ENCODE measurements around the gene SLC38A6.

The SLC38A6 gene

GRCh38 chr14:60945984-60946383 lies 35.1 kb upstream of the SLC38A6 start:
- TF ChIP-seq EGR1 (IDR thresholded peaks at IDR 0.05) (no peak), NFIC (IDR thresholded peaks at IDR 0.05) (no peak), EP300 (IDR thresholded peaks at IDR 0.05; ENCODE audit: borderline replicate concordance) (no peak), CREB1 (IDR thresholded peaks at IDR 0.05; ENCODE audit: low read depth) (no peak), CEBPB (IDR thresholded peaks at IDR 0.05) (no peak), YY1 (IDR thresholded peaks at IDR 0.05; ENCODE audit: low read depth) (no peak), FOXM1 (IDR thresholded peaks at IDR 0.05; ENCODE audit: borderline replicate concordance, low read depth) (no peak), TCF12 (IDR thresholded peaks at IDR 0.05; ENCODE audit: low read depth) (no peak), USF1 (IDR thresholded peaks at IDR 0.05) (no peak), REST (IDR thresholded peaks at IDR 0.05; ENCODE audit: low read depth) (no peak), RAD21 (IDR thresholded peaks at IDR 0.05; ENCODE audit: low read depth) (no peak)

GRCh38 chr14:60946773-60947172 lies 34.3 kb upstream of the SLC38A6 start:
- TF ChIP-seq REST (IDR thresholded peaks at IDR 0.05; ENCODE audit: low read depth) (no peak), TAF1 (IDR thresholded peaks at IDR 0.05; ENCODE audit: low read depth) (no peak), EP300 (IDR thresholded peaks at IDR 0.05; ENCODE audit: borderline replicate concordance) (no peak), TCF12 (IDR thresholded peaks at IDR 0.05; ENCODE audit: low read depth) (no peak), ZBTB7A (IDR thresholded peaks at IDR 0.05; ENCODE audit: low read depth) (no peak), TEAD4 (IDR thresholded peaks at IDR 0.05) (no peak), CREB1 (IDR thresholded peaks at IDR 0.05; ENCODE audit: low read depth) (no peak), USF1 (IDR thresholded peaks at IDR 0.05) (no peak), CEBPB (IDR thresholded peaks at IDR 0.05) (no peak), EGR1 (IDR thresholded peaks at IDR 0.05) (no peak), NFIC (IDR thresholded peaks at IDR 0.05) (no peak), RAD21 (IDR thresholded peaks at IDR 0.05; ENCODE audit: low read depth) (no peak), MAX (IDR thresholded peaks at IDR 0.05) (no peak), FOXM1 (IDR thresholded peaks at IDR 0.05; ENCODE audit: borderline replicate concordance, low read depth) (no peak), YY1 (IDR thresholded peaks at IDR 0.05; ENCODE audit: low read depth) (no peak)

GRCh38 chr14:60951776-60952435 lies 29.1 kb upstream of the SLC38A6 start:
- TF ChIP-seq REST (IDR thresholded peaks at IDR 0.05; ENCODE audit: low read depth) (no peak), CEBPB (IDR thresholded peaks at IDR 0.05) (no peak), USF1 (IDR thresholded peaks at IDR 0.05) (no peak), TAF1 (IDR thresholded peaks at IDR 0.05; ENCODE audit: low read depth) (no peak), EGR1 (IDR thresholded peaks at IDR 0.05) (no peak), YY1 (IDR thresholded peaks at IDR 0.05; ENCODE audit: low read depth) (no peak), TCF12 (IDR thresholded peaks at IDR 0.05; ENCODE audit: low read depth) (no peak), CREB1 (IDR thresholded peaks at IDR 0.05; ENCODE audit: low read depth) (no peak), RAD21 (IDR thresholded peaks at IDR 0.05; ENCODE audit: low read depth) (no peak), MAX (IDR thresholded peaks at IDR 0.05) (no peak), NFIC (IDR thresholded peaks at IDR 0.05) (no peak), TEAD4 (IDR thresholded peaks at IDR 0.05) (no peak), ZBTB7A (IDR thresholded peaks at IDR 0.05; ENCODE audit: low read depth) (no peak), FOXM1 (IDR thresholded peaks at IDR 0.05; ENCODE audit: borderline replicate concordance, low read depth) (no peak), EP300 (IDR thresholded peaks at IDR 0.05; ENCODE audit: borderline replicate concordance) (no peak)

All from Ishikawa (cell line).